Heart left ventricle (tissue), 16 donors: Measurements from ENCODE around the gene TGFB3. TPM values are rescaled to one million over a fixed set of nuclear protein-coding genes. Genes with fewer than 3 reads are reported as not detected.

Experiments
- ATAC-seq, 4 donors: fragments of 200-7000 bp; cut with Tn5 transposase; one replicate each; pipeline ENCODE4 v1.9.1; 2020 to 2022; ENCODE audit warnings: moderate library complexity in 4 of 4, mild to moderate bottlenecking in 3 of 4, moderate number of reproducible peaks in 1 of 4
- DNase-seq, 5 donors: peaks; one replicate each; pipeline ENCODE4 v3.0.0-alpha.2; 2020
- H3K27ac ChIP-seq, 12 donors: fragments of 200-600 bp; sonication (generic) in 4 of 12; one replicate each; pipeline versions ENCODE4 v1.5.0 to v1.8.0; 2016 to 2022; ENCODE audit warnings: mild to moderate bottlenecking in 2 of 12
- H3K27me3 ChIP-seq, 9 donors: fragments of 200-600 bp; sonication (generic) in 2 of 9; one replicate each; pipeline versions ENCODE4 v1.5.1 to v1.8.0; 2016 to 2022; ENCODE audit warnings: mild to moderate bottlenecking in 3 of 9
- H3K36me3 ChIP-seq, 9 donors: fragments of 200-600 bp; sonication (generic) in 2 of 9; one replicate each; pipeline versions ENCODE4 v1.5.0 to v1.8.0; 2018 to 2022; ENCODE audit warnings: mild to moderate bottlenecking in 2 of 9
- H3K4me1 ChIP-seq, 12 donors: fragments of 200-600 bp; sonication (generic) in 4 of 12; one replicate each; pipeline versions ENCODE4 v1.5.0 to v1.8.0; 2016 to 2022; ENCODE audit warnings: mild to moderate bottlenecking in 3 of 12
- H3K4me3 ChIP-seq, 12 donors: fragments of 200-600 bp; sonication (generic) in 4 of 12; one replicate each; pipeline versions ENCODE4 v1.5.0 to v1.8.0; 2017 to 2022; ENCODE audit warnings: mild to moderate bottlenecking in 9 of 12, moderate library complexity in 4 of 12
- H3K9me3 ChIP-seq, 12 donors: fragments of 200-600 bp; sonication (generic) in 4 of 12; one replicate each; pipeline versions ENCODE4 v1.5.0 to v1.8.0; 2016 to 2022; ENCODE audit warnings: mild to moderate bottlenecking in 1 of 12
- POLR2A ChIP-seq, 2 donors: fragments of 450-650 bp; IDR thresholded peaks; one replicate each; pipeline ENCODE4 v1.6.1; 2017; ENCODE audit warnings: antibody characterized with exemption in 2 of 2, mild to moderate bottlenecking in 2 of 2, moderate library complexity in 2 of 2
- WGBS, 4 donors: extraction: QIAGEN DNeasy Blood & Tissue Kit in 2 of 4; methylation state at CpG; one replicate each; pipeline versions ENCODE4 v1.1.5 to v1.1.7; 2013 to 2018; 5-methylcytosine and 5-hydroxymethylcytosine counted together
- intact Hi-C, 10 donors: fragments of 100-400 bp; cut with DNase I; formaldehyde crosslinking; loops; one replicate each; pipeline versions ENCODE4 v1.11.1 to v1.14.2; 2022
- polyA plus RNA-seq, 2 donors: library from polyadenylated mRNA; stranded (reverse); fragments of 200-250 nt; gene quantifications; one replicate each; pipeline ENCODE4 v1.2.3, GENCODE V29; 2013
- total RNA-seq, 9 donors: library from RNA; depleted of rRNA in 2 of 9; stranded (reverse); fragments of >200 nt in 2 of 9; fragmentation: NEBNext Ultra II Directional in 3 of 9; extraction: Animal tissue kit (Norgen Biotek cat#: 25700) in 3 of 9; gene quantifications; one replicate each; pipeline versions ENCODE4 v1.1.0 to v1.2.4, GENCODE V29; 2016 to 2023
- TF ChIP-seq, protein P1 (sequence below), 12 donors: fragments of 200-600 bp; sonication (generic) in 4 of 12; IDR thresholded peaks; one replicate each; pipeline versions ENCODE4 v1.5.0 to v1.8.0; 2018 to 2022; ENCODE audit warnings: antibody characterized with exemption in 12 of 12, mild to moderate bottlenecking in 5 of 12
- donor health status: ischemic (EF 13 %, LVEDD 7.1; RV severe dilation, severe dysfunction).
- donor health status: healthy with polysubstance abuse.
- donor health status: DM: no; HTN: yes; CAD: no.
- donor health status: DM: no; HTN: no; CAD: no.
- donor health status: ischemic (EF 25% LVEDD 6.9; RV normal size, moderate dysfunction).
- donor health status: ischemic (EF 25% LVEDD 5.7; RV mildly dilated, moderate dysfunction).
- donor health status: healthy.
- donor health status: DM: yes; HTN: yes; CAD: no.
- donor health status: ischemic (EF 35%, LVEDD 5.7; RV mildly dilated, moderate dysfunction).
- donor health status: nonischemic (EF 11% LVEDD 7.7; RV severe dilation, severe dysfunction).
- donor health status: DM: yes; HTN: yes; CAD: no.
- donor health status: PGD.
- donor health status: ischemic (EF 29% LVEDD 5.4; RV normal size, mild dysfunction).
- donor health status: nonischemic (EF 23%, LVEDD 6.1; RV moderate dilation, normal function).

TGFB3 gene
- total and polyA plus RNA-seq, 11 donors = 7.9 to 44.0 (median 27.5) TPM

DNA sequence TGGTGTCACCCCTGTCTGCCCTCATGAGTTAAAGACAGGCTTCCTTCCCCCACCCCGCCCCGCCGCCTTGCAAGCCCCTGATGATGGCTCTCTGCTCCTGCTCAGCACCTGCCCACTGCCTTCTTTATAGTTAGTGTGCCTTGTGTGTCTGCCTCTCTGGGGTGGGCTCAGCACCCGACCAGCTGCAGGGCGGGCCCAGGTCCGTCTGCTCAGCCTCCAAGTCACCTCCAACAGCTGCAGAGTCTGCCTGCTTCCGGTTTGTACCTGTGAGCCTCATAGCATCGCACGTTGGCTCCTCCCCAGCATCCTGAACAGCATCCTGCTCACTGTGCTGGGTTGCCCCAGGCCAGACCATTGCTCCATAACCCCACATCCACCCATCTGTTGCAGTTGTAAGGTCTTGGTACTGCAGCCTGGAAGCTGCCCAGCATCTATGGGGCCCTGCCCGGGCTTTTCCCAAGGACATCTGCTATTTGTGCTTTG lies 3.5 kb downstream of the TGFB3 start:
- H3K27me3 ChIP-seq = no peaks in the 10 kb centered on the region
- H3K4me3 ChIP-seq = peak overlapping the region in 8 of 12 donors; percentile 56 to 88 (median 80)
- H3K9me3 ChIP-seq = no peaks in the 10 kb centered on the region
- DNase-seq = no peak
- ATAC-seq = no peak
- H3K27ac ChIP-seq = peak overlapping the region in 2 of 12 donors; percentile 96 to 99
- intact Hi-C loops = loop anchor here in 2 of 10 donors (2.0 to 10.0 kb wide), 3 partner anchors 71 to 183 kb away; no protein-coding TSS in a partner anchor
- peaks cover 0 to 2% (median 0%) of the 10 kb centered on the region in 9 donors for H3K36me3 ChIP-seq
- no peak for TF ChIP-seq POLR2A (IDR thresholded peaks at IDR 0.05)
- WGBS, 4 donors = 72 to 79% (median 75%) methylated on average over 8 to 10 of the region's 10 CpGs
- H3K4me1 ChIP-seq = peaks cover 0 to 49% (median 19%) of the 10 kb centered on the region in 12 donors

DNA sequence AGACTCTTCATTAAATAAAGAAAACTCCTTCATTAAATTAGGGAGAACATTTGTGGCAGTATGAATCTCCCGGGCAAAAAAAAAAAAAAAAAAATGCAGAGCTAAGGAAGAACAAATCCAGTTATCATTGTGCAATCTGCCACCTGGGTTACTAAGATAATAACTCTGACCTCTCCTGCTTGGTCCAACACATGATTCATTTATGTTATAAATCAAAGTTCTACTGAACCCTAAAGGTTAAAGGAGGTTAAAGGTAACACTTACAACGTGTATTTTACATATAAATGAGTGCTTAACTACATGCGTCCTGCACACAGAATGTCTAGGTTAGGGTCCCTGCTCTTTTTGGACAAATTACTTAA lies 4.2 kb downstream of the TGFB3 start:
- Histone ChIP-seq H3K9me3 (no peaks in the 10 kb centered on the region), H3K4me3 (peak overlapping the region in 1 of 12 donors; percentile 5), H3K27ac (no peak overlapping the region), H3K4me1 (peaks cover 0 to 50% (median 23%) of the 10 kb centered on the region in 12 donors), H3K27me3 (no peaks in the 10 kb centered on the region), H3K36me3 (peaks cover 0 to 2% (median 0%) of the 10 kb centered on the region in 9 donors)
- no peak for TF ChIP-seq POLR2A (IDR thresholded peaks at IDR 0.05)
- TF ChIP-seq, protein P1, sequence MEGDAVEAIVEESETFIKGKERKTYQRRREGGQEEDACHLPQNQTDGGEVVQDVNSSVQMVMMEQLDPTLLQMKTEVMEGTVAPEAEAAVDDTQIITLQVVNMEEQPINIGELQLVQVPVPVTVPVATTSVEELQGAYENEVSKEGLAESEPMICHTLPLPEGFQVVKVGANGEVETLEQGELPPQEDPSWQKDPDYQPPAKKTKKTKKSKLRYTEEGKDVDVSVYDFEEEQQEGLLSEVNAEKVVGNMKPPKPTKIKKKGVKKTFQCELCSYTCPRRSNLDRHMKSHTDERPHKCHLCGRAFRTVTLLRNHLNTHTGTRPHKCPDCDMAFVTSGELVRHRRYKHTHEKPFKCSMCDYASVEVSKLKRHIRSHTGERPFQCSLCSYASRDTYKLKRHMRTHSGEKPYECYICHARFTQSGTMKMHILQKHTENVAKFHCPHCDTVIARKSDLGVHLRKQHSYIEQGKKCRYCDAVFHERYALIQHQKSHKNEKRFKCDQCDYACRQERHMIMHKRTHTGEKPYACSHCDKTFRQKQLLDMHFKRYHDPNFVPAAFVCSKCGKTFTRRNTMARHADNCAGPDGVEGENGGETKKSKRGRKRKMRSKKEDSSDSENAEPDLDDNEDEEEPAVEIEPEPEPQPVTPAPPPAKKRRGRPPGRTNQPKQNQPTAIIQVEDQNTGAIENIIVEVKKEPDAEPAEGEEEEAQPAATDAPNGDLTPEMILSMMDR (IDR thresholded peaks at IDR 0.05) = no peak
- 56 to 68% (median 63%) methylated on average over 3 of the region's 3 CpGs for WGBS, 4 donors
- intact Hi-C loops = loop anchor here in 2 of 10 donors (1.0 to 10.0 kb wide), 3 partner anchors 70 to 173 kb away; no protein-coding TSS in a partner anchor
- no peak for DNase-seq
- ATAC-seq = no peak

DNA sequence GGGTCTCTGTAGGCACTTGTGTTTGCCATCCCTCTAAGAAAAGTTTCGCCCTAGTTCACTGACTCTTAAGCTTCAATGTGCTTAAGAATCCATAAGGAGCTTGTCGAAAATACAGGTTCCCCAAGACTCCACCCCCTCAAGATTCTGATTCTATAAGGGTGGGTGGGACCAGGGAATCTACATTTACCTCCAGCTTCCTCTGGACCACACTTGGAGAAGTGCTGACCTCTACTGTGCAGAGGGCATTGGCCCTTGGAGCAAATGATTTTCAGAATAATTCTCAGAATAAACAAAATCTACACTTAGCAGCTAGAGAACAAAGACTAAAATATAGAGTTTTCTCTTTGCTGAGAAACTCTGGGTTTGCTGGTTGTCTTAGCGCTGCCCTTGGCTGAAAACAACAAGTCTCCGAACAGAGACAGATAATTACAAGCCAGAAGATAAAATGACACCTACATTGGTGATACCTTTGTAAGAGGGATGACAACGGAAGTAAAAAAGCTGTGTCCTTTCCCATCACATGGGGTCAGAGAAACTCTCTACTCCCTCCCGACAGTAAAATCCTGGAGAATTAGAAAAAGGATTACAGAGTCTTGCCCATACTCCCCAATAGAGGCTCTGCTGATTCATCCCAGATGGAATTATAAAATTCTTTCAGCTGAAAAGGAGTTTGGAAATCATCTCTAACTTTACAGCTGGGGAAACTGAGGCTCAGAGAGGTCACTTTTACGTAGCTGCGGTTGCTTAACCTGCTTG lies 4.8 kb downstream of the TGFB3 start:
- 69 to 81% (median 75%) methylated on average over 8 of the region's 8 CpGs for WGBS, 4 donors
- no peak for DNase-seq
- no peak for ATAC-seq
- H3K4me1 ChIP-seq = peaks cover 0 to 53% (median 23%) of the 10 kb centered on the region in 12 donors
- H3K36me3 ChIP-seq = peaks cover 0 to 2% (median 0%) of the 10 kb centered on the region in 9 donors
- no peak overlapping the region for H3K27ac ChIP-seq
- peak overlapping the region in 1 of 12 donors; percentile 2 for H3K4me3 ChIP-seq
- TF ChIP-seq, protein P1 (IDR thresholded peaks at IDR 0.05) = no peak
- no peak for TF ChIP-seq POLR2A (IDR thresholded peaks at IDR 0.05)
- no peaks in the 10 kb centered on the region for H3K9me3 ChIP-seq
- intact Hi-C loops = loop anchor here in 2 of 10 donors (1.0 to 10.0 kb wide), 3 partner anchors 70 to 172 kb away; no protein-coding TSS in a partner anchor
- no peaks in the 10 kb centered on the region for H3K27me3 ChIP-seq

- 35 to 64% (median 45%) methylated on average over 7 of the region's 7 CpGs for WGBS, 4 donors
- H3K27me3 ChIP-seq = no peaks in the 10 kb centered on the region
- intact Hi-C loops = loop anchor here in 1 of 10 donors (10.0 kb wide), 1 partner anchor 168 kb away; no protein-coding TSS in a partner anchor
- H3K9me3 ChIP-seq = no peaks in the 10 kb centered on the region
- no peak for DNase-seq
- H3K27ac ChIP-seq = no peak overlapping the region
- no peak overlapping the region for H3K4me3 ChIP-seq
- ATAC-seq = no peak
- peaks cover 0 to 27% (median 10%) of the 10 kb centered on the region in 9 donors for H3K36me3 ChIP-seq
- peaks cover 0 to 42% (median 12%) of the 10 kb centered on the region in 12 donors for H3K4me1 ChIP-seq
- TF ChIP-seq POLR2A (IDR thresholded peaks at IDR 0.05) = no peak
- TF ChIP-seq, protein P1 (IDR thresholded peaks at IDR 0.05) = no peak
These were observed 8.9 kb downstream of the TGFB3 start for GRCh38 chr14:75972801-75973421.
